OCI-LY1 (cell line): ENCODE data around the gene ATP8A2.

Experiments used
- EZH2 ChIP-seq: fragments of 200-600 bp; sonication (generic), shearing (Covaris generic); IDR thresholded peaks from 2 replicates; pipeline ENCODE4 v1.8.0; 2017; ENCODE audit warnings: borderline replicate concordance, mixed run types, mild to moderate bottlenecking, antibody characterized with exemption, low read length, moderate library complexity, mixed read lengths
- TF ChIP-seq, protein P1 (sequence below): fragments of 200-600 bp; sonication (generic), shearing (Covaris generic); IDR thresholded peaks from 2 replicates; pipeline ENCODE4 v1.5.1; 2017; ENCODE audit warnings: mild to moderate bottlenecking, antibody characterized with exemption, low read length, moderate library complexity, mixed read lengths

DNA sequence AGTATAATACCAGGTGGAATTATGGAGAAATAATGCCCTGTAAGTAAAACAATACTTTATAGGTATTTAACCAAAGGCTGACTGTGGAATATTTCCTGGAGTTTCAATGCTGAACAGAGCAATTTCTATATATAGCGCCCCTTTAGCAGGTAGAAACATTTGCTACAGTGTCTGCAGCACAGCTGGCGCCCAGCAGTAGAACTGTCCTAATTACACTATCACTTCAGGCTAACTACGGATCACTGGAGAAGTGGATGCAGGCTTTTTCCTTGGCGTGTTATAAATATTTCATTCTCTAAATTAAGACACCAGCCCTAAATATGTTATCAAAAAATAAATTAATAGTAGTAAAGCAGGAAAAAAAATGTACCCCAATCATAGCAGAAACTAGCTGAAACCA is 677.0 kb downstream of the ATP8A2 start:
- TF ChIP-seq, protein P1, sequence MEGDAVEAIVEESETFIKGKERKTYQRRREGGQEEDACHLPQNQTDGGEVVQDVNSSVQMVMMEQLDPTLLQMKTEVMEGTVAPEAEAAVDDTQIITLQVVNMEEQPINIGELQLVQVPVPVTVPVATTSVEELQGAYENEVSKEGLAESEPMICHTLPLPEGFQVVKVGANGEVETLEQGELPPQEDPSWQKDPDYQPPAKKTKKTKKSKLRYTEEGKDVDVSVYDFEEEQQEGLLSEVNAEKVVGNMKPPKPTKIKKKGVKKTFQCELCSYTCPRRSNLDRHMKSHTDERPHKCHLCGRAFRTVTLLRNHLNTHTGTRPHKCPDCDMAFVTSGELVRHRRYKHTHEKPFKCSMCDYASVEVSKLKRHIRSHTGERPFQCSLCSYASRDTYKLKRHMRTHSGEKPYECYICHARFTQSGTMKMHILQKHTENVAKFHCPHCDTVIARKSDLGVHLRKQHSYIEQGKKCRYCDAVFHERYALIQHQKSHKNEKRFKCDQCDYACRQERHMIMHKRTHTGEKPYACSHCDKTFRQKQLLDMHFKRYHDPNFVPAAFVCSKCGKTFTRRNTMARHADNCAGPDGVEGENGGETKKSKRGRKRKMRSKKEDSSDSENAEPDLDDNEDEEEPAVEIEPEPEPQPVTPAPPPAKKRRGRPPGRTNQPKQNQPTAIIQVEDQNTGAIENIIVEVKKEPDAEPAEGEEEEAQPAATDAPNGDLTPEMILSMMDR, result no peak
- TF ChIP-seq EZH2, result no peak
